Parathyroid adenoma (tissue), 2 donors: ENCODE results near the gene TMCO2.

Experiments
- H2AFZ ChIP-seq: fragments of 300-600 bp; sonication (generic); one replicate; pipeline ENCODE4 v1.7.0; 2017; ENCODE audit warnings: antibody characterized with exemption, mild to moderate bottlenecking
- H3K27ac ChIP-seq: fragments of 300-600 bp; sonication (generic); one replicate; pipeline ENCODE4 v1.7.0; 2017
- H3K27me3 ChIP-seq: fragments of 300-600 bp; sonication (generic); one replicate; pipeline ENCODE4 v1.7.0; 2017; ENCODE audit warnings: low read length; ENCODE audit not compliant: control insufficient read depth, insufficient read depth
- H3K36me3 ChIP-seq: fragments of 300-600 bp; sonication (generic); one replicate; pipeline ENCODE4 v1.7.0; 2017; ENCODE audit warnings: low read length; ENCODE audit not compliant: control insufficient read depth, insufficient read depth
- H3K4me1 ChIP-seq: fragments of 300-600 bp; sonication (generic); one replicate; pipeline ENCODE4 v1.7.0; 2017; ENCODE audit warnings: control low read depth
- H3K4me2 ChIP-seq: fragments of 300-600 bp; sonication (generic); one replicate; pipeline ENCODE4 v1.7.0; 2017; ENCODE audit warnings: low read length
- H3K4me3 ChIP-seq: fragments of 300-600 bp; sonication (generic); one replicate; pipeline ENCODE4 v1.7.0; 2017; ENCODE audit warnings: low read depth, low read length
- H3K79me2 ChIP-seq: fragments of 300-600 bp; sonication (generic); one replicate; pipeline ENCODE4 v1.7.0; 2017; ENCODE audit warnings: control low read depth
- H3K9ac ChIP-seq: fragments of 300-600 bp; sonication (generic); one replicate; pipeline ENCODE4 v1.7.0; 2017; ENCODE audit warnings: mild to moderate bottlenecking
- H3K9me3 ChIP-seq: fragments of 300-600 bp; sonication (generic); one replicate; pipeline ENCODE4 v1.7.0; 2017; ENCODE audit warnings: low read length; ENCODE audit not compliant: control insufficient read depth
- TF ChIP-seq, protein P1 (sequence below): fragments of 300-600 bp; sonication (generic); IDR thresholded peaks from one replicate; pipeline ENCODE4 v1.7.0; 2017; ENCODE audit warnings: antibody characterized with exemption, mild to moderate bottlenecking
- donor health status: primary hyperparathyroidism.

The TMCO2 gene

DNA sequence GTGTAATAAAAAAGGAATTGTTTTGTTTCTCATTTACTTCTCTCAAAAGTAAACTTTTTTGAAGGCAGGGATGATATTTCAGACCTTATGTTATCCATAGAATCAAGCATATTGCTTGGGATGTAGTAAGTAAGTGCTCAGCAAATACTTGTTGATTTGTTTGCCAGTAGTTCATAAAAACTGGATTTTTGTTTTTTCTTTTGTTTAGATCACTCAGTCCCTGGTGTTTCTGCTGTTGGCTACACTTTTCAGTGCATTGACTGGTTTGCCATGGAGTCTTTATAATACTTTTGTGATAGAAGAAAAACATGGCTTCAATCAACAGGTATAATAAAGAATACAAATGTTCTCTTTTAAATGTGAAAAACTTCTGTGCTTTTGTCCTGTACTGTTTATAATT, 20.5 kb downstream of the TMCO2 start:
- no peaks in the 10 kb centered on the region for H3K4me1 ChIP-seq
- no peaks in the 10 kb centered on the region for H3K27me3 ChIP-seq
- H3K4me2 ChIP-seq, result no peak overlapping the region
- no peaks in the 10 kb centered on the region for H3K79me2 ChIP-seq
- H3K27ac ChIP-seq, result no peak overlapping the region
- TF ChIP-seq, protein P1, sequence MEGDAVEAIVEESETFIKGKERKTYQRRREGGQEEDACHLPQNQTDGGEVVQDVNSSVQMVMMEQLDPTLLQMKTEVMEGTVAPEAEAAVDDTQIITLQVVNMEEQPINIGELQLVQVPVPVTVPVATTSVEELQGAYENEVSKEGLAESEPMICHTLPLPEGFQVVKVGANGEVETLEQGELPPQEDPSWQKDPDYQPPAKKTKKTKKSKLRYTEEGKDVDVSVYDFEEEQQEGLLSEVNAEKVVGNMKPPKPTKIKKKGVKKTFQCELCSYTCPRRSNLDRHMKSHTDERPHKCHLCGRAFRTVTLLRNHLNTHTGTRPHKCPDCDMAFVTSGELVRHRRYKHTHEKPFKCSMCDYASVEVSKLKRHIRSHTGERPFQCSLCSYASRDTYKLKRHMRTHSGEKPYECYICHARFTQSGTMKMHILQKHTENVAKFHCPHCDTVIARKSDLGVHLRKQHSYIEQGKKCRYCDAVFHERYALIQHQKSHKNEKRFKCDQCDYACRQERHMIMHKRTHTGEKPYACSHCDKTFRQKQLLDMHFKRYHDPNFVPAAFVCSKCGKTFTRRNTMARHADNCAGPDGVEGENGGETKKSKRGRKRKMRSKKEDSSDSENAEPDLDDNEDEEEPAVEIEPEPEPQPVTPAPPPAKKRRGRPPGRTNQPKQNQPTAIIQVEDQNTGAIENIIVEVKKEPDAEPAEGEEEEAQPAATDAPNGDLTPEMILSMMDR, result no peak
- H3K9me3 ChIP-seq, result no peaks in the 10 kb centered on the region
- no peak overlapping the region for H3K4me3 ChIP-seq
- H2AFZ ChIP-seq, result no peak overlapping the region
- H3K36me3 ChIP-seq, result no peaks in the 10 kb centered on the region
- H3K9ac ChIP-seq, result no peak overlapping the region

DNA sequence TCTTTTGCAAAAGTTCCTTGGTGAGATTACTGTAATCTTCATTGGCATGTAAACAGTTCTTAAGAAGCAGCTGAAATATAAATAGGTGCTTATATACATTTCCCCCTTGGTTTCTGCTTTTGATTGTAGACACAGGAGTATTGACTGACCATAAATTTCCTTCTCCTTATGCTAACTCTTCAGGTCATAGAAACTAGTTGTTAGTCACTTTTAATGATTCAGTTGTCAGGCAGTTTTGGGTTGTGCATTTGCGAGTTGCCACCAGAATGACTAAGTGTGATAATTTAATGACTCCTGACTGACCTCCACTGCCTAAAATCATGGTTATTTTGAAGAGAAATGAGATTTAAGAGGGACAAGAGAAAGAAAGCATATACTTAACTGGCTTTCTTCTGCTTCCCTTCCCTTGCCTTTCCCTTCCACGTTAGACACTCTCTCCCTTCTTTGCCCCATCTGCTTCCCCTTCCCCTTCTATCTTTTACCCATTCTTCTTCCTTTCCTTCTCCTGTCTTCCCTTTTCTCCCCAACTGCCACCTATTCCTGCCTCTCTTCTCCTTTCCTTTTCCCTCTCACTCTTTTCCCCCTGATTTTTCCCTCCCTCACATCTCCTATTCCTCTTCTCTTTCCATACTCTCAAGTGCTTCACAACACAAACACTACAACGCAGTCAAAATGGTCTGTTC, 22.6 kb downstream of the TMCO2 start:
- Histone ChIP-seq H2AFZ (no peak overlapping the region), H3K4me2 (no peak overlapping the region), H3K9me3 (no peaks in the 10 kb centered on the region), H3K27ac (no peak overlapping the region), H3K27me3 (no peaks in the 10 kb centered on the region), H3K36me3 (no peaks in the 10 kb centered on the region), H3K4me1 (no peaks in the 10 kb centered on the region), H3K4me3 (no peak overlapping the region), H3K9ac (no peak overlapping the region), H3K79me2 (no peaks in the 10 kb centered on the region)
- TF ChIP-seq, protein P1, result no peak

DNA sequence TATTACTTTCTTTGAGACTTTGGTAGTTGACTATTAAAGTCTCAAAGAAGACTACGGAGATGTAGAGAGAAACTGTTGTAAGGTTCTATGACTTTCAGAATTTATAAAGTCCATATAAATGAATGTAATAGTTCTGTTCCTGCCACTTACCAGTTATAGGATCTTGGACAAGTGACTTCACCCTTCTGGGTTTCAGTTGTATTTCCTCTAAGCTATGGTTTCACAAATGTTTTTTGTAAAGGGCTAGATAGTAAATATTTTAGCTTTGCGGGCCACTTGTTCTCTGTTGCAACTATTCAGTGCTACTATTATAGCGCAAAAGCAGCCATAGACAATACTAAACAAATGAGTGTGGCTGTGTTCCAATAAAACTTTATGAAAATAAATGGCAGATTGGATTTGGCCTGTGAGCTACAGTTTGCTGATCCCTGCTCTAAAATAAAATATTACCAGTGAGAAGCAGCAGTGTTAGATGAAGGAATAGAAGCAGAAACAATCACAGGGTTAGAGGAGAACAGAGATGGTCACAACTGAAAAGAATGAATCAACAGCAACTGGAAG, 25.0 kb downstream of the TMCO2 start:
- H3K27ac ChIP-seq, result no peak overlapping the region
- H3K79me2 ChIP-seq, result no peaks in the 10 kb centered on the region
- H3K27me3 ChIP-seq, result no peaks in the 10 kb centered on the region
- no peaks in the 10 kb centered on the region for H3K9me3 ChIP-seq
- H3K4me1 ChIP-seq, result no peaks in the 10 kb centered on the region
- no peaks in the 10 kb centered on the region for H3K36me3 ChIP-seq
- no peak overlapping the region for H3K4me2 ChIP-seq
- no peak overlapping the region for H2AFZ ChIP-seq
- H3K4me3 ChIP-seq, result no peak overlapping the region
- H3K9ac ChIP-seq, result no peak overlapping the region
- TF ChIP-seq, protein P1, result no peak

DNA sequence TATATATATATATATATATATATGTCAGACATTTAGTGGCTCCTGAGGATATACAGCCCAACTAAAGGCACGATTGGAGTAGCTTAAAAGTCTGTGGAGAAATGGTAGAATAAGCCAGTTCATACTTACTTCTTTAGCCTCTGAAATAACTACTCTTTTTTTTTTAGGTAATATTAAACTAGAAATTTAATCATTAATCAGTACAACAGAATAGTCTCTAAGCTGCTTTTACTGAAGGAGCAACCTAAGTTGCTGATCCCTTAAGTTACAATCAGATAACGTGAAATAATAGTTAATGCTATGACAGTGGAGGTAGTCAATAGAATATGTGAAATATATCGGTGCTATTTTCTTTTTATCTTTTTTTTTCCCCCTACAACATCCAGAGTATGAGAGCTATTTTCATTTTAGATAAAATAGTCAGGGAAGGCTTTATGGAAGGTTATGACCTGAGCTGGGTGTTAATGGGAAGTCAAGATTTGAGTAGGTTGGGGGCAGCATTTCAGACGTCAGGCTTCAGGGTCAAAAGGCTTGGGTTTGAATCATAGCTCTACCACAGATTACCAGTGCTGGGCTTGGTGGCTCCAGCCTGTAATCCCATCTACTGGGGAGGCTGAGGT, 25.9 kb downstream of the TMCO2 start:
- Histone ChIP-seq H3K27ac (no peak overlapping the region), H3K4me2 (no peak overlapping the region), H3K4me1 (no peaks in the 10 kb centered on the region), H3K4me3 (no peak overlapping the region), H3K36me3 (no peaks in the 10 kb centered on the region), H3K9ac (no peak overlapping the region), H3K27me3 (no peaks in the 10 kb centered on the region), H3K9me3 (no peaks in the 10 kb centered on the region), H2AFZ (no peak overlapping the region), H3K79me2 (no peaks in the 10 kb centered on the region)
- TF ChIP-seq, protein P1, result no peak
